ENCODE measurements around the gene PDE8A.

GRCh38 chr15:85150130-85150480 is 168.4 kb downstream of the PDE8A start:
- TF ChIP-seq JUND (IDR thresholded peaks at IDR 0.05) (no peak), CTCF (IDR thresholded peaks at IDR 0.05; ENCODE audit: low read depth, low read length, missing input control) (no peak), REST (IDR thresholded peaks at IDR 0.05) (no peak)
